Pancreas (tissue), 10 donors: ENCODE data around the gene SMOC2. TPM values are rescaled to one million over a fixed set of nuclear protein-coding genes. Genes with fewer than 3 reads are reported as not detected.
A peak's percentile ranks its signal among the peaks of the same experiment; 100 is the strongest.

ENCODE experiments used
- ATAC-seq, 4 donors: fragments of 200-7000 bp; cut with Tn5 transposase; one replicate each; pipeline versions ENCODE4 v1.8.0 to v1.9.1; 2020; ENCODE audit warnings: mild to moderate bottlenecking in 4 of 4, moderate library complexity in 4 of 4
- DNase-seq, 6 donors: peaks; one replicate each; pipeline ENCODE4 v3.0.0-alpha.2; 2020
- FAIRE-seq: peaks from 2 replicates; lab custom pipeline; 2012; peaks lifted over from hg19 to GRCh38; lab: Jason Lieb, UNC
- H3K27ac ChIP-seq, 4 donors: fragments of 200-600 bp; sonication (generic); 1 replicate in 3 of 4; 2 replicates in 1 of 4; pipeline versions ENCODE4 v1.5.0 to v1.8.0; 2020
- H3K27me3 ChIP-seq, 4 donors: fragments of 200-600 bp; one replicate each; pipeline ENCODE4 v1.8.0; 2021
- H3K36me3 ChIP-seq, 3 donors: fragments of 200-600 bp; sonication (generic) in 1 of 3; one replicate each; pipeline versions ENCODE4 v1.5.0 to v1.8.0; 2020 to 2021
- H3K4me1 ChIP-seq, 3 donors: fragments of 200-600 bp; one replicate each; pipeline ENCODE4 v1.8.0; 2021
- H3K4me3 ChIP-seq, 4 donors: fragments of 200-600 bp; sonication (generic) in 2 of 4; one replicate each; pipeline versions ENCODE4 v1.5.0 to v1.8.0; 2020 to 2021
- H3K9me3 ChIP-seq, 4 donors: fragments of 200-600 bp; one replicate each; pipeline ENCODE4 v1.8.0; 2021
- WGBS, 2 donors: extraction: QIAGEN DNeasy Blood & Tissue Kit; methylation state at CpG; one replicate each; pipeline ENCODE4 v1.1.7; 2013; 5-methylcytosine and 5-hydroxymethylcytosine counted together
- intact Hi-C, 3 donors: fragments of 100-400 bp; cut with DNase I; formaldehyde crosslinking; loops; one replicate each; pipeline versions ENCODE4 v1.11.1 to v1.14.2; 2022
- polyA plus RNA-seq, 2 donors: library from polyadenylated mRNA; stranded (reverse); fragments of 200-250 nt; gene quantifications; one replicate each; pipeline ENCODE4 v1.2.3, GENCODE V29; 2013
- total RNA-seq, 6 donors: library from RNA; stranded (reverse); fragmentation: NEBNext Ultra II Directional in 4 of 6; extraction: Animal tissue kit (Norgen Biotek cat#: 25700) in 4 of 6; gene quantifications; one replicate each; pipeline versions ENCODE4 v1.2.1 to v1.2.4, GENCODE V29; 2021 to 2023
- TF ChIP-seq, protein P1 (sequence below), 4 donors: fragments of 200-600 bp; sonication (generic) in 3 of 4; IDR thresholded peaks; one replicate each; pipeline versions ENCODE4 v1.5.0 to v1.8.0; 2021; ENCODE audit warnings: antibody characterized with exemption in 4 of 4
- donor health status: healthy with polysubstance abuse.
- donor health status: DM: no; HTN: no; CAD: no; lungs with moderate emphysema.
- donor health status: DM: no; HTN: no; CAD: no.
- donor health status: control.
- donor health status: control.
- donor health status: Bipolar disorder and iron deficiency.
- donor health status: DM: yes; HTN: yes; CAD: no.
- donor health status: DM: no; HTN: no; CAD: no.
- donor health status: DM: no; HTN: no; CAD: no.
- donor health status: DM: yes; HTN: yes; CAD: no.

SMOC2 gene
- total and polyA plus RNA-seq, 8 donors, result 2.5 to 18.4 (median 6.5) TPM

GRCh38 chr6:168529214-168529613 lies 88.2 kb downstream of the SMOC2 start:
- peaks cover 8 to 20% (median 13%) of the 10 kb centered on the region in 3 donors for H3K4me1 ChIP-seq
- TF ChIP-seq, protein P1, sequence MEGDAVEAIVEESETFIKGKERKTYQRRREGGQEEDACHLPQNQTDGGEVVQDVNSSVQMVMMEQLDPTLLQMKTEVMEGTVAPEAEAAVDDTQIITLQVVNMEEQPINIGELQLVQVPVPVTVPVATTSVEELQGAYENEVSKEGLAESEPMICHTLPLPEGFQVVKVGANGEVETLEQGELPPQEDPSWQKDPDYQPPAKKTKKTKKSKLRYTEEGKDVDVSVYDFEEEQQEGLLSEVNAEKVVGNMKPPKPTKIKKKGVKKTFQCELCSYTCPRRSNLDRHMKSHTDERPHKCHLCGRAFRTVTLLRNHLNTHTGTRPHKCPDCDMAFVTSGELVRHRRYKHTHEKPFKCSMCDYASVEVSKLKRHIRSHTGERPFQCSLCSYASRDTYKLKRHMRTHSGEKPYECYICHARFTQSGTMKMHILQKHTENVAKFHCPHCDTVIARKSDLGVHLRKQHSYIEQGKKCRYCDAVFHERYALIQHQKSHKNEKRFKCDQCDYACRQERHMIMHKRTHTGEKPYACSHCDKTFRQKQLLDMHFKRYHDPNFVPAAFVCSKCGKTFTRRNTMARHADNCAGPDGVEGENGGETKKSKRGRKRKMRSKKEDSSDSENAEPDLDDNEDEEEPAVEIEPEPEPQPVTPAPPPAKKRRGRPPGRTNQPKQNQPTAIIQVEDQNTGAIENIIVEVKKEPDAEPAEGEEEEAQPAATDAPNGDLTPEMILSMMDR (IDR thresholded peaks at IDR 0.05), result no peak
- no peaks in the 10 kb centered on the region for H3K9me3 ChIP-seq
- H3K36me3 ChIP-seq, result no peaks in the 10 kb centered on the region
- H3K27ac ChIP-seq, result no peak overlapping the region
- no peak for DNase-seq
- no peak for FAIRE-seq
- WGBS, 2 donors, result 90 to 95% methylated on average over 18 of the region's 18 CpGs
- intact Hi-C loops, result no loop called here
- no peaks in the 10 kb centered on the region for H3K27me3 ChIP-seq
- no peak overlapping the region for H3K4me3 ChIP-seq
- no peak for ATAC-seq

- no peak for DNase-seq
- 78 to 79% methylated on average over 12 of the region's 12 CpGs for WGBS, 2 donors
- ATAC-seq, result no peak
- H3K4me1 ChIP-seq, result peaks cover 8 to 20% (median 13%) of the 10 kb centered on the region in 3 donors
- H3K36me3 ChIP-seq, result no peaks in the 10 kb centered on the region
- no peak overlapping the region for H3K4me3 ChIP-seq
- intact Hi-C loops, result no loop called here
- H3K27me3 ChIP-seq, result no peaks in the 10 kb centered on the region
- no peak overlapping the region for H3K27ac ChIP-seq
- no peaks in the 10 kb centered on the region for H3K9me3 ChIP-seq
- FAIRE-seq, result no peak
- TF ChIP-seq, protein P1 (IDR thresholded peaks at IDR 0.05), result no peak
These were observed 89.7 kb downstream of the SMOC2 start for GRCh38 chr6:168530653-168531071.

DNA sequence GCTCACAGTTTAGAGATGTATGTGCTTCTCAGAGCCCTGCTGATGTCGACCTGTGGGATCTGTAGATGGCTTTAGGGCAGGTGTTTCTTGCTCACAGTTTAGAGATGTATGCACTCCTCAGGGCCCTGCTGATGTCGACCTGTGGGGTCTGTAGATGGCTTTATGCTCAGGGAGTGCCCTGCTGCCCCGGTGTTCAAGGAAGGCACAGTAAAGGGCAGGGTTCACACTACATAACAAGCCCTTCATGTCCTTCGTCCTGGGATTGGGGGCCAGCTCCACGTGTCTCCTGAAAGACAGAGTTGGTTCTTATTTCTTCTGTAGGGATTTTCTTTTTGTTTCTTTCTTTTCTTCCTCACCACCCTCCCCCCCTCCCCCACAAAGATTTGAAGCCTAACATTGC lies 91.1 kb downstream of the SMOC2 start:
- DNase-seq (no peak), ATAC-seq (no peak), FAIRE-seq (no peak)
- Histone ChIP-seq H3K9me3 (no peaks in the 10 kb centered on the region), H3K4me1 (peaks cover 5 to 14% (median 8%) of the 10 kb centered on the region in 3 donors), H3K36me3 (no peaks in the 10 kb centered on the region), H3K4me3 (no peak overlapping the region), H3K27me3 (no peaks in the 10 kb centered on the region), H3K27ac (no peak overlapping the region)
- intact Hi-C loops, result no loop called here
- TF ChIP-seq, protein P1 (IDR thresholded peaks at IDR 0.05), result no peak
- WGBS, 2 donors, result 81 to 83% methylated on average over 5 of the region's 5 CpGs

DNA sequence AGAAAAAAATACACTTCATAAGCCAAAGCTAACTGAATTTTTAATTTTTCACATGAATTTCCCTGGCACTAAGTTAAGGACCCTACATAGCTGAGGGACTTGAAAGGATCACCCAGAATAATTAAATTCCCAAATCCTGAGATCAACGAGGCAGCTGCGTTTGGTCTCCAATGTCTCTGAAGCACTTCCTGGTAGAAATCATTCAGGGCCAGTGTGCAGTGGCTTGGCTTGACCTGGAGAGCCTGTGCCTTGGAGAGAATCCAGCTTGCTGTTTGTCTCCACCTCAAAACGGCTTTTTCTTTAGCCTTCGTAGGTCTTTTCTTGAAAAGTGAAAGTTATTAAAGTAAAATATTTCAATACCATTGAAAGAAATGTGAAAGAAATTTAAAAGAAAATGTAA lies 92.4 kb downstream of the SMOC2 start:
- H3K27ac ChIP-seq, result peak overlapping the region in 1 of 4 donors; percentile 19
- H3K9me3 ChIP-seq, result no peaks in the 10 kb centered on the region
- no peak overlapping the region for H3K4me3 ChIP-seq
- peaks cover 0 to 3% (median 3%) of the 10 kb centered on the region in 3 donors for H3K4me1 ChIP-seq
- FAIRE-seq (no peak), ATAC-seq (peak; percentile 84 to 95 (median 90)), DNase-seq (peak in 3 of 6 donors; percentile 43 to 49 (median 48))
- H3K36me3 ChIP-seq, result no peaks in the 10 kb centered on the region
- intact Hi-C loops, result no loop called here
- WGBS, 2 donors, result 7 to 8% methylated on average over 4 of the region's 4 CpGs
- no peaks in the 10 kb centered on the region for H3K27me3 ChIP-seq
- TF ChIP-seq, protein P1 (IDR thresholded peaks at IDR 0.05), result no peak

- ATAC-seq (no peak), FAIRE-seq (no peak), DNase-seq (no peak)
- no peaks in the 10 kb centered on the region for H3K9me3 ChIP-seq
- H3K27ac ChIP-seq, result no peak overlapping the region
- H3K4me3 ChIP-seq, result no peak overlapping the region
- peaks cover 0 to 3% (median 3%) of the 10 kb centered on the region in 3 donors for H3K4me1 ChIP-seq
- H3K27me3 ChIP-seq, result no peaks in the 10 kb centered on the region
- intact Hi-C loops, result no loop called here
- H3K36me3 ChIP-seq, result no peaks in the 10 kb centered on the region
- TF ChIP-seq, protein P1 (IDR thresholded peaks at IDR 0.05), result no peak
- 88 to 89% methylated on average over 6 of the region's 6 CpGs for WGBS, 2 donors
These were observed 93.3 kb downstream of the SMOC2 start for GRCh38 chr6:168534265-168534664.
